IPS-18c (cell line): ENCODE data around the gene GNG13.

Experiments used
- H3K4me3 ChIP-seq: 2 replicates; pipeline ENCODE4 v1.7.0; 2013; ENCODE audit warnings: low read depth, mild to moderate bottlenecking, low read length, moderate library complexity; ENCODE audit not compliant: insufficient read depth
- H3K9me3 ChIP-seq: one replicate; pipeline ENCODE4 v1.6.1; 2013; ENCODE audit warnings: mild to moderate bottlenecking, low read length, moderate library complexity; ENCODE audit not compliant: control insufficient read depth, insufficient read depth

Gene GNG13

GRCh38 chr16:801584-802363, 1.2 kb upstream of the GNG13 start:
- no peak overlapping the region for H3K4me3 ChIP-seq
- H3K9me3 ChIP-seq, result no peaks in the 10 kb centered on the region

GRCh38 chr16:800834-801511, 439 bp upstream of the GNG13 start:
- Histone ChIP-seq H3K9me3 (no peaks in the 10 kb centered on the region), H3K4me3 (no peak overlapping the region; the same call in 1 of the 2 replicates)

- no peak overlapping the region for H3K4me3 ChIP-seq
These were observed 1.2 kb downstream of the GNG13 start for GRCh38 chr16:799111-799947.

GRCh38 chr16:798666-799065, 1.9 kb downstream of the GNG13 start:
- Histone ChIP-seq H3K4me3 (no peak overlapping the region), H3K9me3 (no peaks in the 10 kb centered on the region)

More at GRCh38 chr16:799111-799947, 1.2 kb downstream of the GNG13 start:
- H3K9me3 ChIP-seq, result no peaks in the 10 kb centered on the region

- Histone ChIP-seq H3K9me3 (no peaks in the 10 kb centered on the region), H3K4me3 (no peak overlapping the region)
These were observed 2.8 kb downstream of the GNG13 start for GRCh38 chr16:797686-798085.

- no peaks in the 10 kb centered on the region for H3K9me3 ChIP-seq
- H3K4me3 ChIP-seq, result no peak overlapping the region
These were observed 3.5 kb downstream of the GNG13 start for GRCh38 chr16:797120-797420.

GRCh38 chr16:796296-797119, 4.0 kb downstream of the GNG13 start:
- Histone ChIP-seq H3K4me3 (no peak overlapping the region), H3K9me3 (no peaks in the 10 kb centered on the region)

GRCh38 chr16:795580-796229, 4.8 kb downstream of the GNG13 start:
- no peak overlapping the region for H3K4me3 ChIP-seq
- H3K9me3 ChIP-seq, result no peaks in the 10 kb centered on the region

GRCh38 chr16:794853-795466, 5.6 kb downstream of the GNG13 start:
- Histone ChIP-seq H3K9me3 (no peaks in the 10 kb centered on the region), H3K4me3 (no peak overlapping the region)

GRCh38 chr16:794091-794822, 6.3 kb downstream of the GNG13 start:
- Histone ChIP-seq H3K4me3 (no peak overlapping the region), H3K9me3 (no peaks in the 10 kb centered on the region)

GRCh38 chr16:793414-793813, 7.1 kb downstream of the GNG13 start:
- Histone ChIP-seq H3K4me3 (no peak overlapping the region), H3K9me3 (no peaks in the 10 kb centered on the region)

GRCh38 chr16:792221-792995, 8.1 kb downstream of the GNG13 start:
- Histone ChIP-seq H3K4me3 (no peak overlapping the region), H3K9me3 (no peaks in the 10 kb centered on the region)

- Histone ChIP-seq H3K4me3 (no peak overlapping the region), H3K9me3 (no peaks in the 10 kb centered on the region)
These were observed 9.4 kb downstream of the GNG13 start for GRCh38 chr16:791131-791530.

GRCh38 chr16:790086-790485, 10.4 kb downstream of the GNG13 start:
- H3K9me3 ChIP-seq, result no peaks in the 10 kb centered on the region
- no peak overlapping the region for H3K4me3 ChIP-seq

GRCh38 chr16:789191-789850, 11.2 kb downstream of the GNG13 start:
- H3K4me3 ChIP-seq, result peak overlapping the region; percentile 79
- no peaks in the 10 kb centered on the region for H3K9me3 ChIP-seq
